ENCODE data around the gene DLG2. TPM values are rescaled to one million over a fixed set of nuclear protein-coding genes. Genes with fewer than 3 reads are reported as not detected.
A peak's percentile ranks its signal among the peaks of the same experiment; 100 is the strongest.

DLG2 gene
- total and polyA plus RNA-seq, 2 of the 8 experiments (the other 6 are each of a cell fraction or from before 2014, with no cell fraction given): 1.7 to 14.3 TPM

- no peak overlapping the region for H4K91ac ChIP-seq (replicated peaks; ENCODE audit: insufficient read length, low read length)
- no peaks in the 10 kb centered on the region for H3K23me2 ChIP-seq (ENCODE audit: low read depth, low read length)
- H3K56ac ChIP-seq (replicated peaks; ENCODE audit: insufficient read length, low read depth, low read length): no peak overlapping the region
- no peak overlapping the region for H2AFZ ChIP-seq (ENCODE audit: low read length)
- no peak overlapping the region for H3K27ac ChIP-seq (ENCODE audit: low read depth, low read length)
- DNase-seq (ENCODE audit: low read depth in 1 of 2, low spot score in 2 of 2) (no peak), FAIRE-seq (no peak)
- H2BK5ac ChIP-seq (ENCODE audit: low read depth, low read length): no peak overlapping the region
- H3K79me1 ChIP-seq (ENCODE audit: low read depth, low read length): no peaks in the 10 kb centered on the region
- no peak overlapping the region for H3K4ac ChIP-seq (replicated peaks; ENCODE audit: insufficient read length, low read depth, low read length)
- no peak overlapping the region for H2BK12ac ChIP-seq (ENCODE audit: low read depth, low read length)
- no peak overlapping the region for H3K9ac ChIP-seq (replicated peaks in 1 of 4; ENCODE audit: extremely low read depth in 1 of 4, low read depth in 3 of 4, low read length in 3 of 4)
- H3K18ac ChIP-seq (ENCODE audit: extremely low read depth, low read length): no peak overlapping the region
- ChIA-PET POLR2A (ENCODE audit: partially characterized antibody) (no interaction called here), CTCF (ENCODE audit: partially characterized antibody) (interaction anchor here (1.2 to 2.8 kb wide), 5 partner anchors 13 to 243 kb away, joined by 3 to 10 read pairs (median 3); no protein-coding TSS in a partner anchor)
- H3K9me3 ChIP-seq (ENCODE audit: insufficient read depth in 2 of 2, low read depth in 1 of 2, low read length in 1 of 2): no peaks in the 10 kb centered on the region
- WGBS, 2 experiments (ENCODE audit: extremely low coverage in 1 of 2, insufficient coverage in 1 of 2, insufficient read length in 1 of 2, insufficient replicate concordance in 2 of 2, low coverage in 1 of 2, low lambda C conversion rate in 2 of 2, missing lambda C conversion rate in 1 of 2): 72% methylated on average over 3 of the region's 3 CpGs; no CpG with 5 or more reads in 1 of the 2 experiments
- H4K8ac ChIP-seq (ENCODE audit: extremely low read depth, insufficient read depth, low read length): no peak overlapping the region
- H3K14ac ChIP-seq (ENCODE audit: insufficient read length): peak overlapping the region; percentile 36
- no peak overlapping the region for H4K5ac ChIP-seq (ENCODE audit: insufficient read length, low read depth, low read length)
- H3K36me3 ChIP-seq (ENCODE audit: control insufficient read depth in 2 of 4, insufficient read depth in 4 of 4, low read length in 3 of 4): no peaks in the 10 kb centered on the region
- TF ChIP-seq SRF (IDR thresholded peaks at IDR 0.05; ENCODE audit: low read depth, low read length) (no peak), CREB1 (IDR thresholded peaks at IDR 0.05) (no peak), ATF3 (IDR thresholded peaks at IDR 0.05; ENCODE audit: insufficient read depth, low read depth, low read length) (no peak)
- no peak overlapping the region for H3K4me2 ChIP-seq (ENCODE audit: insufficient read depth in 1 of 2, low read depth in 2 of 2, low read length in 2 of 2)
- H2BK120ac ChIP-seq (replicated peaks; ENCODE audit: low read depth, low read length): no peak overlapping the region
- no peak overlapping the region for H3K4me3 ChIP-seq (ENCODE audit: extremely low read depth in 1 of 4, insufficient read depth in 2 of 4, low read depth in 3 of 4, low read length in 4 of 4)
- no peaks in the 10 kb centered on the region for H4K20me1 ChIP-seq (replicated peaks in 1 of 2; ENCODE audit: control insufficient read depth in 1 of 2, insufficient read depth in 2 of 2, low read length in 2 of 2)
- H3K23ac ChIP-seq (ENCODE audit: insufficient read length): no peak overlapping the region
- no peaks in the 10 kb centered on the region for H3K27me3 ChIP-seq (replicated peaks in 1 of 4; ENCODE audit: control insufficient read depth in 3 of 4, extremely low read depth in 1 of 4, insufficient read depth in 3 of 4, low read length in 3 of 4)
- H3K4me1 ChIP-seq (replicated peaks in 1 of 4; ENCODE audit: control insufficient read depth in 3 of 4, insufficient read depth in 4 of 4, low read length in 3 of 4): no peaks in the 10 kb centered on the region
- H2AK5ac ChIP-seq (ENCODE audit: low read depth, low read length): 0 out of 2 replicates have a peak overlapping the region, but pooled peaks have one; percentile 69
- no peak overlapping the region for H2BK15ac ChIP-seq (ENCODE audit: low read length)
- H3K79me2 ChIP-seq (ENCODE audit: control insufficient read depth in 1 of 2, insufficient read depth in 2 of 2, low read length in 2 of 2): no peaks in the 10 kb centered on the region
- H2BK20ac ChIP-seq (ENCODE audit: low read length): no peak overlapping the region
Observed at GRCh38 chr11:84799112-84799511, 828.0 kb downstream of the DLG2 start.
